Measurements from ENCODE around the gene ADGRD2. TPM values are rescaled to one million over a fixed set of nuclear protein-coding genes. Genes with fewer than 3 reads are reported as not detected.

Gene ADGRD2
- total RNA-seq, 4 donors from 2014 or later = not detected

DNA sequence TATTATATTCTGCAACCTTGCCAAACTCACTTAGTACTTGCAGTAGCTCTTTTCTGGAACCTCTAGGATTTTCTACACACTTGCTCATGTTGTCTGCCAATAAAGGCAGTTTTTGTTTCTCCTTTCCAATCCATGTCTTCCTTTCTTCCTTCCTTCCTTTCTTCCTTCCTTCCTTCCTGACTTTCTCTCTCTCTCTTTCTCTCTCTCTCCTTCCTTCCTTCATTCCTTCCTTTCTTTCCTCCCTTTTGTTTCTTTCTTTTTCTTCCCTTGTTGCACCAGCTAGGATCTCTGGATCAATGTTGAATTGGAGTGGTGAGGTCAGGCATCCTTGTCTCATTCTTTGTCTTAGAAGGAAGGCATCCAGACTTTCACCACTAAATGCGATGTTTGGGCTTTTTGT lies 12.5 kb downstream of the ADGRD2 start:
- Histone ChIP-seq H3K4me1 (no peaks in the 10 kb centered on the region), H3K4me3 (replicated peaks in 1 of 3) (no peak overlapping the region), H3K27me3 (no peaks in the 10 kb centered on the region), H3K27ac (no peak overlapping the region), H3K36me3 (no peaks in the 10 kb centered on the region), H3K9me3 (no peaks in the 10 kb centered on the region)
- no peak for TF ChIP-seq POLR2A (IDR thresholded peaks at IDR 0.05)
- TF ChIP-seq, protein P1, sequence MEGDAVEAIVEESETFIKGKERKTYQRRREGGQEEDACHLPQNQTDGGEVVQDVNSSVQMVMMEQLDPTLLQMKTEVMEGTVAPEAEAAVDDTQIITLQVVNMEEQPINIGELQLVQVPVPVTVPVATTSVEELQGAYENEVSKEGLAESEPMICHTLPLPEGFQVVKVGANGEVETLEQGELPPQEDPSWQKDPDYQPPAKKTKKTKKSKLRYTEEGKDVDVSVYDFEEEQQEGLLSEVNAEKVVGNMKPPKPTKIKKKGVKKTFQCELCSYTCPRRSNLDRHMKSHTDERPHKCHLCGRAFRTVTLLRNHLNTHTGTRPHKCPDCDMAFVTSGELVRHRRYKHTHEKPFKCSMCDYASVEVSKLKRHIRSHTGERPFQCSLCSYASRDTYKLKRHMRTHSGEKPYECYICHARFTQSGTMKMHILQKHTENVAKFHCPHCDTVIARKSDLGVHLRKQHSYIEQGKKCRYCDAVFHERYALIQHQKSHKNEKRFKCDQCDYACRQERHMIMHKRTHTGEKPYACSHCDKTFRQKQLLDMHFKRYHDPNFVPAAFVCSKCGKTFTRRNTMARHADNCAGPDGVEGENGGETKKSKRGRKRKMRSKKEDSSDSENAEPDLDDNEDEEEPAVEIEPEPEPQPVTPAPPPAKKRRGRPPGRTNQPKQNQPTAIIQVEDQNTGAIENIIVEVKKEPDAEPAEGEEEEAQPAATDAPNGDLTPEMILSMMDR (IDR thresholded peaks at IDR 0.05) = no peak
- no peak for DNase-seq
- intact Hi-C loops (cut with DNase I) = no loop called here
- 82 to 89% methylated on average over 1 of the region's 1 CpG for WGBS, 2 donors

DNA sequence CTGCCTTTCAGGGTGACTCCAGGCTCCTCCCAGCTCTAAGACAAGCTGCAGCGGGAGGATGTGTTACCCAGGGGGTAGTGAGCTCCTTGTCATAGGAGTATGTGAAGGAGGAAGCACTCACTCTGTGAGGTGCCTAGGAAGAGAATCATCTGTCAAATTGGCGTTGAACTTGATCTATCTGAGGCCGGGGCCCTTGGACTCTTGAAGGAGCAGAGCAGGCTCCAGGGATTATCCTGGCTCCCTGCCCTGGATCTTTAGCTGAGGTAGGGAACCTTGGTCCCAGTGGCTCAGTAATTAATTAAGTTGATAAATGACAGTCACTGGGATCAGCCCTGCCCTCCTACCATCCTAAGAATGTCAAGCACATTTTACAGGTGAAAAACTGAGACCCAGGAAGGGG lies 15.5 kb downstream of the ADGRD2 start:
- Histone ChIP-seq H3K4me1 (no peaks in the 10 kb centered on the region), H3K4me3 (replicated peaks in 1 of 3) (no peak overlapping the region), H3K9me3 (no peaks in the 10 kb centered on the region), H3K27me3 (no peaks in the 10 kb centered on the region), H3K36me3 (no peaks in the 10 kb centered on the region), H3K27ac (no peak overlapping the region)
- intact Hi-C loops (cut with DNase I) = no loop called here
- WGBS, 2 donors = 62 to 66% methylated on average over 3 of the region's 3 CpGs
- TF ChIP-seq, protein P1 (IDR thresholded peaks at IDR 0.05) = no peak
- TF ChIP-seq POLR2A (IDR thresholded peaks at IDR 0.05) = no peak
- no peak for DNase-seq

DNA sequence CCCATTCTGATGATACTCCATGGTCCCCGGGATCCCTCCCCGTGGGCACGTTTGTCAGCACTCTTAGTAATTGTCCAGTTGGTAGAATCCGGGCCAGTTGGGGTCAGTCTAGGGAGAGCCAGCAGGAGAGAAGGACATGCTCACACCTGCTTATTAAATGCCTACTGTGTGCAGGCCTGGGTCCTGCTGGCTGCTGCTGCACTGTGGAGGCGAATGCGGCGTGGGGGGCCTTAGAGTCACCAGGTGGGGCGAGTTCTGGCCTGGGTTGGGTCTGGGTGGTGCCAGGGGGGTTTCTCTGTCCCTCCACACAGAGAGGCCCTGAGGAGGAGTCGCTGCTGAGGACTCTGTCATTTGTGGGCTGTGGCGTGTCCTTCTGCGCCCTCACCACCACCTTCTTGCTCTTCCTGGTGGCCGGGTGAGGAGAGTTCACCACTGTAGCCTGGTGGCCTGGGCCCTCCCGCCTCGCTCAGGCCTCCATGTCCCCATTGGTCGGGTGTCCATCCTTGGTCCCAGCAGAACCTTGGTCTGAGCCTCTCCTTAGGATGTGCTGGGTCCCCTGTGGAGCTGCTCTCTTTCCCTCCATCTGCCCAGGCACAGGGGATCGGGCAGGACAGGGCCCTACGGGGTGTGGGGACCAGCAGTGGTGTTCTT lies 17.3 kb downstream of the ADGRD2 start:
- Histone ChIP-seq H3K27me3 (no peaks in the 10 kb centered on the region), H3K4me3 (replicated peaks in 1 of 3) (no peak overlapping the region), H3K36me3 (no peaks in the 10 kb centered on the region), H3K27ac (no peak overlapping the region), H3K4me1 (no peaks in the 10 kb centered on the region), H3K9me3 (no peaks in the 10 kb centered on the region)
- intact Hi-C loops (cut with DNase I) = no loop called here
- DNase-seq = no peak
- WGBS, 2 donors = 90 to 92% methylated on average over 15 of the region's 17 CpGs
- TF ChIP-seq, protein P1 (IDR thresholded peaks at IDR 0.05) = no peak
- no peak for TF ChIP-seq POLR2A (IDR thresholded peaks at IDR 0.05)

DNA sequence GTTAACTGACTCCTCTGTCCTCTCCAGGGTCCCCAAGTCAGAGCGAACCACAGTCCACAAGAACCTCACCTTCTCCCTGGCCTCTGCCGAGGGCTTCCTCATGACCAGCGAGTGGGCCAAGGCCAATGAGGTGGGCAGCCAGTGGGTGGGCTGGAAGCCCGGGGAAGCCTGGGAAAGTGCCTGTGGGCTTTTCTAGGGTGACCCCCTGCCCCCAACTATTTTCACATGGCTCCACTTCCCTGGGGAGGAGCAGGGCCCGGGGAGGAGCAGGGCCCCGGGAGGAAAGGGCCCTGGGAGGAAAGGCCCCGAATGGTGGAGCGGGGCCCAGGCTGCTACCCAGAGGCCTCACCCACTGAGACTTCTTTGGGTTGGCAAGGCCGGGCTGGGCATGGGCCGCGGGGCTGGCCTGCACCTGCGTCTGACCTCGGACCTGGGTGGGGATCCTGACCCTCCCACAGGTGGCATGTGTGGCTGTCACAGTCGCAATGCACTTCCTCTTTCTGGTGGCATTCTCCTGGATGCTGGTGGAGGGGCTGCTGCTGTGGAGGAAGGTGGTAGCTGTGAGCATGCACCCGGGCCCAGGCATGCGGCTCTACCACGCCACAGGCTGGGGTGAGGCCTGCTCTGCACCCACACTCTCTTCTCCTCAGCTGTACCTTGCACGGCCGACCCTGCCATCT lies 17.9 kb downstream of the ADGRD2 start:
- Histone ChIP-seq H3K4me3 (replicated peaks in 1 of 3) (no peak overlapping the region), H3K36me3 (no peaks in the 10 kb centered on the region), H3K4me1 (no peaks in the 10 kb centered on the region), H3K9me3 (no peaks in the 10 kb centered on the region), H3K27me3 (no peaks in the 10 kb centered on the region), H3K27ac (no peak overlapping the region)
- TF ChIP-seq, protein P1 (IDR thresholded peaks at IDR 0.05) = no peak
- TF ChIP-seq POLR2A (IDR thresholded peaks at IDR 0.05) = no peak
- WGBS, 2 donors = 91 to 93% methylated on average over 13 to 14 of the region's 19 CpGs
- no peak for DNase-seq
- intact Hi-C loops (cut with DNase I) = no loop called here

Data from thyroid gland (tissue), 4 donors.